ENCODE data around the gene TRAK2.
A peak's percentile ranks its signal among the peaks of the same experiment; 100 is the strongest.
"Not testable (repeated sequence)": the region's sequence is repeated elsewhere in the genome, so short reads cannot be mapped to it uniquely, and the experiment has no call there.

TRAK2 gene

DNA sequence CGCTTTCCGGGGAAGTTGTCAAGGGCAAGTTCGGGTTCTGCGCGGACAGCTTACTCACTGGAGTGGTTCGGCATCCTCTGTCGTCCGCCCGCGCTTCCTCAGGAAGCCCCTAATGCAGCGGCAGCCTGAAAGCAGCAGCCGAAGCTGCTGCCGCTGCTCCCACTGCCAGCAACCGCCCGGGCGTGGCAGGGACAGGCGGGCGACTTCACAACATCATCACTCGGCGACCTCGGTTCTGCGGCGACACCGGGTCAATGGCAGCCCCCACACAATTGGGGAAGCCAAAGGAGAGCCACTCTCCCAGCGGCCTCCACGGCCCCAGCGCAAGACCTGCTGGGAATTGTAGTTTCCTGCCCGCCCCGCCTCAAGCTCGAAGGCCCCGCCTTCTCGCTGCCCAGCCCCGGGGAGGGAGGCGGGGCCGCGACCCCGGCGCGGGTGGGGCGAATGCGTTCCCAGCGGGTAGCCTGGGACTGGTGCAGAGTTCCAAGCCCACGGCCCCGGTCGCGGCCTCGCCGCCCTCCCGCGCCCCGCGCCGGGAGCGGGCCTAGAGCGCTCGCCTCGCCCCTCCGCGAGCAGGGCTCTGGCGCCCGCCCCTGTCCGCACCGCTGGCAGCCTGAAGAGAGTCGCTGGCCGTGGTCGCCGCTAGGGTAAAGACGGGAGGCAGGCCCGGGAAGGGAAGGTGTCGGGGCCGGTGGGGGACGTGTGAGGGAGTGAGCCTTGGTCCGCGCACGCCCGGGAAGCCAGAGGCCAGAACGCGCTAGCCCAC is at the start of gene TRAK2, which contains the start of gene STRADB:
Gene TRAK2, minus strand, starts transcription at position 167 of the 766 bp plus-strand sequence. CDS start 30,951 bp downstream, outside the sequence.
Gene STRADB, plus strand, starts transcription at position 449 of the 766 bp plus-strand sequence. CDS start 3,101 bp downstream, outside the sequence.
- peak; percentile 80 to 85 for DNase-seq (ENCODE audit: low read depth in 2 of 2)

DNA sequence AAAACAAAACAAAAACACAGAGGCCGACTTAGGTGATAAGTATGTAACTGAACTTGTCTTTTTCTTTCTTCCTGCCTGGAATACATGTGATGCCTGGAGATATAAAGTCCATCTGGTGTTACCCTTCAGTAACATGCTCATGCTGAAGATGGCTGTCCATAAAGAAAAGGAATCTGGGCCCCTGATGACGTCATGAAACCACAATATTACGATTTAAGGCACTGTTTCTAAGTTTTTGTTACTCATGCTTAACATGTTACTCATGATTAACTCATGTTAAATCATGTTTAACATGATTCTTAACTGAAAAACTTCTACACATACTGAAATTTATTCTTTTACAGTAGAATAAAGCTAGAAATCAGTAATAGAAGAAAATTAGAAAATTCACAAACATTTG is 49.3 kb upstream of the TRAK2 start:
- DNase-seq (ENCODE audit: low read depth in 2 of 2): peak; percentile 16 to 28

GRCh38 chr2:201496785-201497184 is 45.5 kb upstream of the TRAK2 start:
- no peak for DNase-seq (ENCODE audit: low read depth in 2 of 2)

DNA sequence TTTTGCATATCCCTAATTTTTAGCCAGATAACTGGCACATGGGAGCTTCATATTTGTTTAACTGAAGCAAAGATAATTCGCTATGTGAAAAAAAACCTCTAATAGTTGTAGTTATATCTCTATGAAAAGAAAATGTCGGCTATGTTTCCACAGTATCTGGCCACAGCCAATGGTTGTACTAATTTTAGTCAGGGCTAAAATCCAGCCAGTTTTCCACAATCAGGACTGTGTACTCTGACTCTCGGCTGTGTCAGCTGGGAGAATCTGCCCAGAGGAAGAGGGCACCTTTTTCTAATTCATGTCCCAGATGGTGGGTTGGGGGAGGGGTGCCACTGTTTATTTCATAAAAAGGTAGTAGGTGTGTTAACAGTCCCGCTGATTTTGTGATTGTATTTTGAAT is 39.0 kb upstream of the TRAK2 start:
- DNase-seq (ENCODE audit: low read depth in 2 of 2): no peak

- peak; percentile 58 to 62 for DNase-seq (ENCODE audit: low read depth in 2 of 2)
Measured at GRCh38 chr2:201484805-201485204, 33.5 kb upstream of the TRAK2 start.

- not testable (repeated sequence) for DNase-seq (ENCODE audit: low read depth in 2 of 2)
Measured at GRCh38 chr2:201483758-201484157, 32.5 kb upstream of the TRAK2 start.

- DNase-seq (ENCODE audit: low read depth in 2 of 2): no peak
Measured at GRCh38 chr2:201483342-201483741, 32.1 kb upstream of the TRAK2 start.

GRCh38 chr2:201482543-201482942 is 31.3 kb upstream of the TRAK2 start:
- no peak for DNase-seq (ENCODE audit: low read depth in 2 of 2)

GRCh38 chr2:201472411-201472810 is 21.2 kb upstream of the TRAK2 start:
- DNase-seq (ENCODE audit: low read depth in 2 of 2): no peak

GRCh38 chr2:201471732-201472393 is 20.6 kb upstream of the TRAK2 start:
- peak; percentile 84 for DNase-seq (ENCODE audit: low read depth in 2 of 2)

- peak in 1 of 2 experiments; percentile 38 for DNase-seq (ENCODE audit: low read depth in 2 of 2)
Measured at GRCh38 chr2:201470821-201471731, 19.8 kb upstream of the TRAK2 start.

DNA sequence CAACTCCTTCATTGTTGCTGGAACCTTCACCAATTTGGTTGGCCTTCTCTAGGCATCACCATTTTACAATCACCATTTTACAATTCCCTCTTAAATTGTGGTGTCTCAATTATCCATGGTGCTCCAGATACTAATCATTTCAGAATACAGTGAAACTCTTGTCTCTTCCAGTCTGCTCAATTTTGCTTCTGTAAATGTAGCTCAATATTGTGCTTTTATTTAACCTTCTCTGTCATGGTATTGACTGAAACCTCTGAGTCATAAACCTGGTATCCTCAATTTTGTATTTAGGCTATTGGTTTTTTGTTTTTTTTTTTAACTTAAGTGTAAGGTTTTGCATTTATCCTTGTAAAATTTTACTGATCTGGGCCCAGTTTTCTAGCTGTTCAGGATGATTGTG is 16.4 kb upstream of the TRAK2 start:
- no peak for DNase-seq (ENCODE audit: low read depth in 2 of 2)

- DNase-seq (ENCODE audit: low read depth in 2 of 2): peak in 1 of 2 experiments; percentile 42
Measured at GRCh38 chr2:201466050-201466675, 14.9 kb upstream of the TRAK2 start.

DNA sequence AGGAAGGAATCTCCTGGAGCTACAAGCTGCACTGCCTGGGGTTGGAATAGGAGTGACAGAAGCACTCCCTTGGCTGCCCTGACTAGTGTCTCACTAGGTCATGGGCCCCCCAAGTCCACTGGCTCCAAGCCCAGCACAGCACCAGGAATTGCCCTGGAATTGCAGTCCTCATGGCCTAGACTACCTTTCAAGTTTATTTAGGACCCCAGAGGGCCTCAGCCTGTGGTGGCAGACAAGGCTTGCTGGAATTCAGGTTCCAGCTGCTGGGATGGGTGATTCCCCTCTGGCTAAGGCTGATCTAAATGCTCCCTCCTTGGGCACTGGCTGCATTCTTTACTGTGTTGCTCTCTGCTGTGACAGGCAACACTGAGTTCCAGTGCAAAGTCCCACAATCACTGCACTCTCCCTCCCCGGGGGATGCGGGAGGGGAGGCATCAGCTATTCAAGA is 14.3 kb upstream of the TRAK2 start:
- no peak for DNase-seq (ENCODE audit: low read depth in 2 of 2)

- DNase-seq (ENCODE audit: low read depth in 2 of 2): no peak
Measured at GRCh38 chr2:201464547-201464946, 13.3 kb upstream of the TRAK2 start.

DNA sequence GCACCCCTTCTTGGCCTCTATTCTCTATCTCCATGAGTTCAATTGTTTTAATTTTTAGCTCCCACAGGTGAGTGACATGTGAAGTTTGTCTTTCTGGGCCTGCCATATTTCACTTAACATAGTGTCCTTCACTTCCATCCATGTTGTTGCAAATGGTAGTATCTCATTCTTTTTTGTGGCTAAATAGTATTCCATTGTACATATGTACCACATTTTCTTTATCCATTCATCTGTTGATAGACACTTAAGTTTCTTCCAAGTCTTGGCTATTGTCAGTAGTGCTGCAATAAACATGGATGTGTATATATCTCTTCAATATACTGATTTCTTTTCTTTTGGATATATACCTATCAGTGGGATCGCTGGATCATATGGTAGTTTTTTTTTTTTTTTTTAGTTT is 9.3 kb upstream of the TRAK2 start:
- no peak for DNase-seq (ENCODE audit: low read depth in 2 of 2)

DNA sequence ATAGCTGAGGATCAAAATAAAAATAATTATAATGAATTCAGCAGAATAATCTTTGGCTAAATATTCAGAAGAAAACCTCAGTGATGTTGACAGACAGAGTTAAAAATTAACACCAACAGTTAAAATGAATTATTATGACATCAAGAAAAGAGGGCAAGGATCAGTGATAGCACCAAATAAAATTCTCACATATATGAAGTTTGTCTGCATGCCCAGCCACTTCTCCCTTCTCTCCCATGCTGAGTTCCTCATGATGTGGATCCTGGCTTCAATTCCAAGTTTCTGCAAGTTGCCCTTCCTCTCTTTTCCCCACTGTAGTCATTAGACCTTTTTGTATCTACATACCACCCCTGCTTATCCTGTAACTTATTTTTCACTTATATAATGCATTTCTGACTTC is 7.1 kb upstream of the TRAK2 start:
- DNase-seq (ENCODE audit: low read depth in 2 of 2): no peak

GRCh38 chr2:201452922-201453643 is 1.8 kb upstream of the TRAK2 start:
- no peak for DNase-seq (ENCODE audit: low read depth in 2 of 2)

DNA sequence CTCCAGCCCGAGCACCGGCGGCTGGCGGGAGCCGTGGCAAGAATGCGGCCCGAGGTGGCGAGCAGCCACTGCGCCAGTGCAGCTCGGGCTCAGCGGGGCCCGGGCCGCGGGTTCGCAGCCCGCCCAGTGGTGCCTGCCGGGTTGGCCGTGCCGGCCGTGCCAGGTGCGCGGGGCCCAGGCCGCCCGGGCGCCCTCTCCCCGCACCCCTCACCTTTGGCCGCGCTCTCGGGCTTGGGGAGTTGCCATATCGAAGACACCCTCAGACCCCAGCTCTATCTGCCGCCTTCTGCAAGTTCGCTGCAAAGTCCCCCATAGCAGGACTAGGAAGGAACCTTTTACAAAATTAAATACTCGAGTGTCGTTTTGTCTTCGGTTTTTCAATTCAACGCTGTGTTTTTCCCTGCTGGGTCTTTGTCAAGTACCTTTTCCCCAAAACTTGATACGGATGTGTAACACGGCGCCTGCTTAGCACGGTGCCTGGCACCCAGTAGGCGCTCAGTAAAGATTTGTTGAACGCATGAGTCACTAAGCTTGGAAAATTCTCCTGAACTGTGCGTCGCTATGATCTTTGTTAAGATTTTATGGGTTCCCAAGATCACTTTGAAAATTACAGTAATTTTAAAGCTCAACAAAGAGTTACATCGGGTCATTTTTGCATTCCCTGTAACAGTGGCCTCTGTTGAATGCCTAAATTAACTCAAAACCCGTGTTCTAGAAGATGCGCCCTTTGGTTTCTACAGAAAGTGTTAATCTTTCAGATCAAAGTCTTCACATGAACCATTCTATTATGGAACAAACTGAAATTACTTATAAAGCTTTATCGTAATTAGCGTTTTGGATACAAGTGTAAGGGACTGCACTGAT is 1.0 kb upstream of the TRAK2 start:
- DNase-seq (ENCODE audit: low read depth in 2 of 2): no peak

DNA sequence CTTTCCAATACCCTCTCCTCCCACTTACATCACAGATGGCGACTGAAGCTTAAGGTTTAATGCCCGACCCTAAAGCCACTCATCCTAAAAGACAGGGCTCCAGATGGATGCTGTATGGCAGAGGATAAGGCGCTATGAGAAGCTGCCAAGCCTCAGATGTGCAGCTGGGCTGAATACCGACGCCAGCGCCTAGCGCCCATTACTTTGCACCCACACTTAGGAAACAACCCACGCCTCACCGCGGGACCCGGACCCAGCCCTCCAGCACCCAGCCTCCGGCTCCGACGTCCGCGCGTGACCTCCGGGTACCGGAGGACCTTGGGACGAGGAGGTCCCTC is 335 bp downstream of the TRAK2 start:
- no peak for DNase-seq (ENCODE audit: low read depth in 2 of 2)

Data from fibroblast of skin of left quadriceps (primary cell).